ENCODE measurements around the gene RBFOX1. TPM values are rescaled to one million over a fixed set of nuclear protein-coding genes. Genes with fewer than 3 reads are reported as not detected.

RBFOX1 gene
- total RNA-seq, 1 donor: not detected

DNA sequence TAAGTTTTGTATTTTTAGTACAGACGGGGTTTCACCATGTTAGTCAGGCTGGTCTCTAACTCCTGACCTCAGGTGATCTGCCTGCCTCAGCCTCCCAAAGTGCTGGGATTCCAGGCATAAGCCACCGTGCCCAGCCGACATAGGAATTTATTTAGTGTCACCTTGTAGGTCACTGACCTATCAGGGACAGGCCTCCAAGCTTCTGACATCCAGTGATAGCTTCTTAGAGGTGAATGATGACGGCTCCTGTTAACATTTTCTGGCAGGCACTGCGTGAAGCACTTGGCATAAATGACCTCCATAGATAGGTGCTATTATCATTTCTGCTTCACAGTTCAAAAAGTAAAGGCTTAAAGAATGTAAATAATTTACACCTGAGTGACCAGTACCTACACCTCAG is 71.6 kb downstream of the RBFOX1 start:
- DNase-seq (ENCODE audit: low read depth in 2 of 3, low spot score in 2 of 3): no peak

DNA sequence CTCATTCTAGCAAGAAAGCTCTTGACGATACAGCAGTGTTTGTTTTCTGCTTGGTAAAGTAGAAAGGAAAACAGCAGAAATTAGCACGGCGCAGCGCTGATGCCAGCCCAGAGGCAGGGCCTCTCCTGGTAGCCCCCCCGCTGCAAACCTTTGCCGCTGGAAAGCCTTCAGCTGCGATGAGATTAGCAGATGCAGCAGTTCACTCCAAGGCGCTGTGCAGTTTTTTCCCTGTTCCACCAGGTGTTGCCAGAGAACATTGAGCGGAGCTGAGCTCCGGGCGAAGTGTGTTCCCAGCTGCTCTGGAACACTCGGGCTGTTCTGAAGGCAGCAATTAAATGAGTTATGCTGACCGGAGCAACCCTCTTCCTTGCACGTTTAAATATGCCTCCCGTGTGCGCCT is 72.5 kb downstream of the RBFOX1 start:
- no peak for DNase-seq (ENCODE audit: low read depth in 2 of 3, low spot score in 2 of 3)

DNA sequence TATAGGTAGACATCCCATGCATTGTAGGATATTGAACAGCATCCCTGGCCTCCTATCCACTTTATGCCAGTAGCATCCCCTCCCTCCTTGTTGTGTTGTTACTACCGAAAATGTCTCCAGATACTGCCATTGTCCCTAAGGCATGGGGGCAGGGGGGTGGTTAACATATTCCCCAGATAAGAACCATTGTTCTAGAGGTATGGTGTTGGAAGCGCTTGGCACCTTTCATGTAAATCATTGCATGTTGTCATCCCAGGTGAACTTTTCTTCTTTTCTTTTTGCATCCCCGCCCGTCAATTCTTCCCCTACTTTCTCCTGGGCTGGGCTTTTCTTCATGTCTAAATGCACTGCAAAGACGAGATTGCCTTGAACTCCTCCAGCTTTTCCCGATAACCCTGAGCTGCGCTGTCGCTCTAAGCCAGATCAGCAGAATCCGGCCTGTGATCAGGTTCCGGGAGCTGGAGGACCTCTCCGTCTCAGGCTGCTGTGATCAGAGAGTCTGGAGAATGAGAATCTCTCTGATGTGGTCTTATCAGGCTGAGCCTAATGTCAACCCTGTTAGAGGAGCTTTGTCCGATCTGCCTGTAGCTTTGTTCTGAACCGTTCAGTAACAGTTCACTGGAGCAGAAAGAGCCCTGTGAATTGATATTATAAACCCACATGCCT is 76.2 kb downstream of the RBFOX1 start:
- DNase-seq (ENCODE audit: low read depth in 2 of 3, low spot score in 2 of 3): no peak

DNA sequence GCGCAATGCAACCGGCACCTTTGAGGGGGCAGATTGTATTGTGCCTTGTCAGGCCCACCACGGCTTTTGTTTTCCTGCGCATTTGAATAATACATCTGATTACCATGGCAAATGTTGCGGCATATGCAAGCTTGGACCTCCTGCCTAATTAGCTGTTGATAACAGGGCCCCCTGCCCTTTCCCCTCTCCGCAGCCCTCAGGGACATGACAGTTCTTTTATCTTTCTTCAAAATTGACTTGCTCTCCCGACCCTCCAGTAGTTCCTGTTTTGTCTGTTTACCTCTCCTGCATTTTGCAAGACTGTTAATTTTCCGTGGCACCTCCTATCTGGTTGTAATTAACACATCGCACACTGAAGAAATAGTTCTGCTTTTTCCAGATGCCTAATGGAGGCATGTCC is 86.8 kb downstream of the RBFOX1 start:
- DNase-seq (ENCODE audit: low read depth in 2 of 3, low spot score in 2 of 3): no peak

DNA sequence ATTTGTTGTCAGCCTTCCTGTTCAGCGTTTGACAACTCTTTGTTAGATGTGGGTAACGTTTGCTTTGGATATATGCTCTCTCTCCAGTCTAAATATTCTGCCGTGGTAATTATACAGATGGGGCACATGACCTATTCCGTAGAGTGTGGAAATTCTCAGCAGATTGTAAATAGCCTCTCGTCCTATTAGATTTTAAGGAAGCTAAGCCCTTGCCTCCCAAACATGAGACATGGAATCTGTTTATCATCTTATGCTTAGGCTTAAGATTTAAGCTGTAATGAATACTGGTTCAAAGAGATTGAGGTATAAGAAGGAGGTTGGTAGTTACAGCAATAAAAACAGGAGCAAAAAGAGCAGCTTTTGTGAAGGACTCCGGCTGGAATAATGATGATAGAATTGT is 87.4 kb downstream of the RBFOX1 start:
- DNase-seq (ENCODE audit: low read depth in 2 of 3, low spot score in 2 of 3): no peak

DNA sequence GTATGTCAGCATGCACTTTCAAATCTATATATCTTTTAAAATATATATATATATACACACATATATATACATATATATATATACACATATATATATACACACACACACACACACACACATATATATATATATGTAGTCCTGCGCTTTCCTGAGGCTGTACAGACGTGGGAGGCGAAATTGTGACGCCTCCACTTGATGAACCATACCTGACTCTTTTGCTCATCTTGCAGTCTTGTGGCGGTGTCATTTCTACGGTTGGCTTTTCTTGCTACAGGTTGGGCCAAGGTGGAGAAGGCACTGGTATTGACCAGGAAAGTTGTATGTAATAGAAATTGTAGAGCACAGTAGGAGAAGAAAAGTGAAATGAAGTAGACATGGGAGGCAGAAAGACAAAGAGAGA is 88.2 kb downstream of the RBFOX1 start:
- no peak for DNase-seq (ENCODE audit: low read depth in 2 of 3, low spot score in 2 of 3)

DNA sequence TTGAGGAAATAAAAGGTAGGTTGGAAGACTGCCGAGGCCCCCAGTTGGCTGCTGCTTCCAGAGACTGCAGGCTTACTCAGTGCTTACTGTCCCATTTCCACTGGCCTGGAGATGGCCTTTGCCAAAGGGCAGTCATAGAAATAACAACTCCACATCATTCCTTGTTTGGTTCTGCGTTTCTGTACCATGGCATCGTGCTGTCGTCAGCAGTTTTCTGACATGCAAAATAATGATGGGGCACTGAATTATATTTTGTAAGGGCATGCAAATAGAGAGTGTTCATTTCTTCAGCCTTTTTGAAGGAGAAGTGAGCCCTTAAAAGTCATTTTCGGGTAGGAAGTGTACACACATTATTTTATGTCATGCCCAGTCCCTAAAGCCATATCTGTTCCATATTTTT is 88.9 kb downstream of the RBFOX1 start:
- no peak for DNase-seq (ENCODE audit: low read depth in 2 of 3, low spot score in 2 of 3)

DNA sequence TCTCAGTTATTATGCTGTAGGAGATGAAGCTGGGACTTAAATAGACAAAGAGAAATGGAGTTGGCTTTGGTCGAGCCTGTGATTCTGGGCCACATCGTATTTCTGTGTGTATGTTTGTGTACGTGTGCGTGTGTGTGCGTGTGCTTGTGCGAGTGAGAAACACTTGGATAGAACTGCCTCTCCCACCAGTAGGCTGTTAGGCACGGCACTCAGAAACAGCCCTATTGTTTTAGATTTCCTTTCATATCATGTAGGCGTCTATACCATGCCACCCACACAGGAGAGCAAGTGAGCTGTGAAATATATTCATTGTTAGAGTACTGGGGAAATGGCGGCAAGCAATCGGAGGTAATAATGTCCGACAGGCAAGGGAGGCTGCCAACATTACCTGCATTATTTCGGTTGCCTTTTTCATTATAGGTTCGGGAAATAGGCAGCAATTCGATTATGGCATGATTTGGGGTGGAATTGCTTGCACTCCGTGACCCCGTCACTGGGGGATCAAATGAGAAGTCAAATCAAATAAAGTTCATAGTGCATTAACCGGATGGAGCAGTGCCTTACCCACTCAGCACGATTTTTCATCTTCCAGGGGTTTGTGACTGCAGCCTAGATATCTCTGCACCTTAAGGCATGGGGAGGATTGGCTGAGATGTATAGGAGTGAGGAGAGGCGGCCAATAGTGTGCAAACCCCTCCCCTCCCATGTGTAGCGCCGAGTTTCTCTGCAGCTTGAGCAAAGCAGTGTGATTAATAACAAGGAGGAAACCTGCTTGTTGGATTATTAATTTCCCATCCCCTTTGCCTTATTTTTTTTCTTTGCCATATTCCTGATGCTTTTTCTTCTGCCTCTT is 89.6 kb downstream of the RBFOX1 start:
- DNase-seq (ENCODE audit: low read depth in 2 of 3, low spot score in 2 of 3): no peak

DNA sequence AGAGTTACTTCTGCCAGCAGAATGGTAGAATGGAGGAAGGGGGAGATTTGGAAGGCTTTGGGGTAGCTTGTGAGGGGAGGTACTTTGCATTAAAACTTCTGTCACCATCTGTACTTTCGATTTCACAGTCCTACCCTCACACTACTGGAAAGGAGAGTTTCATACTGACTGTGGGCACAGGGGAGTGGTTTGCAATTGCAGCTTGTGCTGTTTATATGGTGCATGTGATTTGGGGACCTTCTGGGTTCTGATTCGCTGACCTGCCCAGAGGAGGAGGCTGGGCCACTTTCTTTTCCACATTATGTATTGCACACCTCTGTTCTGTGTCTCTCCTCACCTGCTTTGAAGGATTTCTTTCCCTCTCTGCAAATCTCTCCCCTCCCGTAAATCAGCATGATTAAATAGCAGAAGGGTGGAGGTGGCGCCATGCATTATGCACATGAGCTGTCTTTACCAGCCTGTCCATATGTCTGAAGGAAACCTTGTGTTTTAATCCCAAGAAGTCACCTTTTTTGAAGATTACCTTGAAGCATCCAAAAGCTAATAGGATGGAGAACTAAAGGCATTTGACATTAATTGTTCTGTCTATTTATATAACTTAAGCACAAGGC is 90.9 kb downstream of the RBFOX1 start:
- no peak for DNase-seq (ENCODE audit: low read depth in 2 of 3, low spot score in 2 of 3)

GRCh38 chr16:7426161-7426560 is 93.5 kb downstream of the RBFOX1 start:
- DNase-seq (ENCODE audit: low read depth in 2 of 3, low spot score in 2 of 3): no peak

DNA sequence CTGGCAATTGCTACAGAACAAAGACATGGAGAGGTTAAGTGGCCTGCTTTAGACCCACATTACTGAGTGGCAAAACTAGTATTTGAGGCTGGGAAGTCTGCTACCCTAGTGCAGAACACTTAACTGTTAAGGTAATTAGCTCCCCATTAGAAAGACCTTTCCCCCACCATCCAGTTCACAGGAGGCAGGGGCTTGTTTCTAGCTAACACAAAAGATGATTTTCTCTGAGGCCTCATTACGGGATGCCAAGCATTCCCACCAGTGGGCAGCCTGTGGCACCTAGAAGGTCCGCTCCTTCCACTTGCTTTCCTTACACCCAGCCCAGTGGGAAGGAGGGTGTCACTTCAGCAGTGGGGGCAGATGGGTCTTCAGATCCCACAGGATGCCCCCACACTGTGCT is 99.1 kb downstream of the RBFOX1 start:
- no peak for DNase-seq (ENCODE audit: low read depth in 2 of 3, low spot score in 2 of 3)

DNA sequence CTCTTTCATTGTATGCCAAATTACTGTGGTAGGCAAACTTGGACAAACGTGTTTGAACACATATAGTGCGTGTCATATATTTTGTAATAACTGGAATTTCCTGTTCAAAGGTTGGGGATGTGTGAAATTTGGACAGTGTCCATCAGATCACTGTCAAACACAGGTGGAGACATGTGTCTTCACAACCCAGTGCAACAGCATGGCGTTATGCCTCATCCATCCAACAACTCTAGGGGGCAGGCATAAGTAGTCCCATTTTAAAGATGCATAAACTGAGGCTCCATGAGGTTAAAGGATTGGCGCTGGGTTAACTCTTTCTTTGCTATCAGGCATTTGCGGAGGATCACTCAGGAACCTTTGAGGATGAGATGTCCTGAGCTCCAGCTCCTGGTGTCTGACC is 103.7 kb downstream of the RBFOX1 start:
- no peak for DNase-seq (ENCODE audit: low read depth in 2 of 3, low spot score in 2 of 3)

DNA sequence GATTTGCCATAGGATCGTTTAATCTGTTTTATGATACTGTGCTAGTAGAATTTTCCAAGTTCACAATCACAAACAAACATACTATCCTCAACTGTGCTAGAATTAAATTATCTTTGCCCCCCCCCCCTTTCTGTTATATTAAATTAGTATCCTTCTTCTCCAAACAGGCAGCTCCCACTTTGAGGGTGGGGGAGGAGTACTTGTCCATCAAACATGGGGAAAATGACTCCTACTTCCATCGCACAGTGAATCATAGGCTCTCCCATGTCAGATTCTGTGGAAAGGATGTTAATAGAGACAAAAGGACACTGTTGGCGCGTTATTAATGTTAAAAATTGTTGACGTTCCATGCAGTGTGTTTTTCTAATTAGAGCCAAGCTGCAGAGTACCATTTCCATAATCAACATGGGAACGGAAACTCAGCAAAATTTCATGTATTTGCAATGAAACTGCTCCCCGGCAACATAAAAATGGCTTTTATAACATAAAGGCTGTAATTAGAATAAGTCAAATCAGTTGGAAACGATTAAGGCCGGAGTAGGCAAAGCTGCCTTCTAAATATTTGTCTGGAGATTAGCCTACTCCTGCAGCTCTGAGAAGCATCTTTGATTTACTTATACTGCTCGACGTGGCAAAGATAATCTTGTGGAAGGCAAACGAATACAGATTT is 104.6 kb downstream of the RBFOX1 start:
- no peak for DNase-seq (ENCODE audit: low read depth in 2 of 3, low spot score in 2 of 3)

- DNase-seq (ENCODE audit: low read depth in 2 of 3, low spot score in 2 of 3): no peak
Measured at GRCh38 chr16:7437843-7438242, 105.2 kb downstream of the RBFOX1 start.

- no peak for DNase-seq (ENCODE audit: low read depth in 2 of 3, low spot score in 2 of 3)
Measured at GRCh38 chr16:7438601-7439000, 106.0 kb downstream of the RBFOX1 start.

DNA sequence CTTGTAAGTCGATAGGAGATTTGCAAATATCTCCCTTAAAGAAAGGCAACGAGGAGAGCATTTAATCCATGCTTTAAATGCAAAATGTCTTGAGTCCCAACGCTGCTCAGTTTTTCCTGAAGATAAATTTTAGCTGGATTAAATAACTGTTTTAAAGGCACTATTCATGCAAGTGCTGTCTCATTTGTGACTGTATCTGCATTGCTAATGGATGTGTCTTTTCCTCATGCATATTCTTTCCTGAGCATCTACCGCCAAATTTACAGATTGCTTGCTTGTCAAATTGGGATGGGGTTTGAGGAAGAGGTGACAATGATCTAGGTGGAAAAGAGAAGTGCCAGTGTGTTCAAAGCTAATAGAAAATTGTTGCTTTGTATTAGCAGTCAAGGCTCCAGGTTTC is 106.9 kb downstream of the RBFOX1 start:
- no peak for DNase-seq (ENCODE audit: low read depth in 2 of 3, low spot score in 2 of 3)

DNA sequence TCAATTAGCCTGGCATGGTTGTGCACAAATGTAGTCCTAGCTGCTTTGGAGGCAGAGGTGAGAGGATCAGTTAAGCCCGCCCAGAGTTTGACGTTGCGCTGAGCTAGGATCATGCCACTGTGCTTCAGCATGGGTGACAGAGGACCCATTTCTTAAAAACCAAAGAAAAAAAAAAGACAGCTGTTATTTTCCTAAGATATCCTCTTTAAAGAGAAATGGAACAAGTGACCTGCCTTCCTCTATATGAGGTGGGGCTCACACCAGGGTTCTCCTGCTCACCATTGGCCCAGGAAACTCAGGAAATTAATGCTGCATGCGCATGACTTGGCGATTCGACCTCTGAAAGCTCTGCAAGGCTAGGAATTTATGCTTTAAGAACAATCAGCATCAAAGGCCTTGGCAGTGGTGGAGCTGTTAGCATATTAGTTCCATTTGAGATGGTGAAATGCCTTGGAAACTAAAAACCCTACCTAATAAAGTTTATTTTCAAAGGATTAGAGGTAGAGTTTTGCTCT is 108.3 kb downstream of the RBFOX1 start:
- DNase-seq (ENCODE audit: low read depth in 2 of 3, low spot score in 2 of 3): no peak

- DNase-seq (ENCODE audit: low read depth in 2 of 3, low spot score in 2 of 3): no peak
Measured at GRCh38 chr16:7442050-7442449, 109.4 kb downstream of the RBFOX1 start.

GRCh38 chr16:7443142-7443541 is 110.5 kb downstream of the RBFOX1 start:
- no peak for DNase-seq (ENCODE audit: low read depth in 2 of 3, low spot score in 2 of 3)

GRCh38 chr16:7443648-7444365 is 111.2 kb downstream of the RBFOX1 start:
- DNase-seq (ENCODE audit: low read depth in 2 of 3, low spot score in 2 of 3): no peak

GRCh38 chr16:7449306-7449705 is 116.7 kb downstream of the RBFOX1 start:
- no peak for DNase-seq (ENCODE audit: low read depth in 2 of 3, low spot score in 2 of 3)

Data from hematopoietic multipotent progenitor cell (in vitro differentiated cells).